Measurements from ENCODE around the gene NOM1. TPM values are rescaled to one million over a fixed set of nuclear protein-coding genes. Genes with fewer than 3 reads are reported as not detected.

The NOM1 gene
- total and polyA plus RNA-seq, 4 donors, result 8.3 to 33.6 (median 16.9) TPM

DNA sequence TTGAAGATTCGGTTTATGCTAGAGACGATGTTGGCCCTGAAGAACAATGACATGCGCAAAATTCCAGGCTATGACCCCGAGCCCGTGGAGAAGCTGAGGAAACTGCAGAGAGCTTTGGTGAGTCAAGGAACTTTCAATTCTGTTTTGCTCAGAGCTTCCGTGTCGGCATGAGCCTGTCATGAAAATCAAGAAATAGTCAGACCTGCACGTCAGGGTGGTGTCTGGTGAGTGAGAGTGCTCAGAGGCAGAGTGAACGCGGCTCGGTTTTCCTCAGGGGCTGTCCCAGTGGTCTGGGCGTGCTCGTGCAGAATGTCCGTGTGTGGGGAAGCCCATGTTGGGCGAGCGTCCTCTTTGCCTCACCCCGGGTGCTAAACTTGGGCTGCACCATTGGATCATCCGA, 12.6 kb downstream of the NOM1 start:
- no peak overlapping the region for H3K27ac ChIP-seq (ENCODE audit: low read depth in 1 of 2, low read length in 1 of 2)
- ATAC-seq (ENCODE audit: insufficient read depth, low FRiP score), result no peak
- H3K27me3 ChIP-seq (ENCODE audit: control insufficient read depth in 3 of 3, insufficient read depth in 3 of 3, low read length in 2 of 3), result no peaks in the 10 kb centered on the region
- TF ChIP-seq, protein P1, sequence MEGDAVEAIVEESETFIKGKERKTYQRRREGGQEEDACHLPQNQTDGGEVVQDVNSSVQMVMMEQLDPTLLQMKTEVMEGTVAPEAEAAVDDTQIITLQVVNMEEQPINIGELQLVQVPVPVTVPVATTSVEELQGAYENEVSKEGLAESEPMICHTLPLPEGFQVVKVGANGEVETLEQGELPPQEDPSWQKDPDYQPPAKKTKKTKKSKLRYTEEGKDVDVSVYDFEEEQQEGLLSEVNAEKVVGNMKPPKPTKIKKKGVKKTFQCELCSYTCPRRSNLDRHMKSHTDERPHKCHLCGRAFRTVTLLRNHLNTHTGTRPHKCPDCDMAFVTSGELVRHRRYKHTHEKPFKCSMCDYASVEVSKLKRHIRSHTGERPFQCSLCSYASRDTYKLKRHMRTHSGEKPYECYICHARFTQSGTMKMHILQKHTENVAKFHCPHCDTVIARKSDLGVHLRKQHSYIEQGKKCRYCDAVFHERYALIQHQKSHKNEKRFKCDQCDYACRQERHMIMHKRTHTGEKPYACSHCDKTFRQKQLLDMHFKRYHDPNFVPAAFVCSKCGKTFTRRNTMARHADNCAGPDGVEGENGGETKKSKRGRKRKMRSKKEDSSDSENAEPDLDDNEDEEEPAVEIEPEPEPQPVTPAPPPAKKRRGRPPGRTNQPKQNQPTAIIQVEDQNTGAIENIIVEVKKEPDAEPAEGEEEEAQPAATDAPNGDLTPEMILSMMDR (IDR thresholded peaks at IDR 0.05; ENCODE audit: control extremely low read depth, extremely low read depth), result no peak
- H3K36me3 ChIP-seq (ENCODE audit: control insufficient read depth in 4 of 4, insufficient read depth in 4 of 4, low read length in 4 of 4), result peaks cover 29 to 64% (median 50%) of the 10 kb centered on the region in 4 donors
- no peaks in the 10 kb centered on the region for H3K9me3 ChIP-seq (ENCODE audit: control insufficient read depth in 4 of 4, insufficient read depth in 3 of 4, low read length in 3 of 4)
- H3K4me1 ChIP-seq (ENCODE audit: control insufficient read depth in 5 of 5, insufficient read depth in 5 of 5, low read length in 5 of 5), result no peaks in the 10 kb centered on the region
- WGBS, 2 donors, result 91 to 96% methylated on average over 18 of the region's 18 CpGs
- no peak overlapping the region for H3K9ac ChIP-seq (ENCODE audit: insufficient read depth in 1 of 2, low read length in 2 of 2)
- no peak overlapping the region for H3K4me3 ChIP-seq
- DNase-seq, result no peak

DNA sequence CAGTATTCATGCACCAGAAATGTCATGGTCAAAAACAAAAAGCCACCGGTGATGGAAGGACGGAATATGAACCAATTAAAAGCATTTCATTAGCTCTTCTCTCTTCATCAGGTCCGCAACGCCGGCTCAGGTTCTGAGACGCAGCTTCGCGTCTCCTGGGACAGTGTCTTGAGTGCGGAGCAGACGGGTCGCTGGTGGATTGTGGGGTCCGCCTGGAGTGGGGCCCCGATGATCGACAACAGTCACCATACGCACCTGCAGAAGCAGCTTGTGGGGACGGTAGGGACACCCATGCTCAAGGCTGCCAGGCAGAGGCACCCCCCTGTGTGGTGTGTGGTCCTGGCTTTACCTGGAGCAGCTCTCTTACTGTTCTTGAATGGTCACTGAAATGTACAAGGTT, 13.4 kb downstream of the NOM1 start:
- TF ChIP-seq, protein P1 (IDR thresholded peaks at IDR 0.05; ENCODE audit: control extremely low read depth, extremely low read depth), result no peak
- no peak for DNase-seq

DNA sequence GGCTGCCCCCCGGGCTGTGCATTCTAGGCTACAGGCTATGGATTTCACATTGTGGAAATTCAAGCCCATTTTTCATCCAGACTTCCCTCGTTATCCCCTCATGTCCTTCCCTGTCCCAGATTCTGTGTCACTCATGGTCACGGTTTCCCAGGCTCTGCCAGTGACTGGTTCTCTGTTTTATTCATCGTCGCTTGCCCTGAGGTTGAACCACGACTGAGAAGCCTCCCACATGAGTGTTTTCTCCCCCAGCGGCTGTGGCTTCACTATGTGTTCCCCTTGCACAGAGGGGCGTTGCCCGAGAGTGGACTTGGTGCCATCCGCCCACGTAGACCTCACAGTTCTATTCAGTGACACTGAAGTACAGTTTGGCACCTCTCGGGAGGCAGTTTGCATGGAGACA, 14.0 kb downstream of the NOM1 start:
- no peaks in the 10 kb centered on the region for H3K9me3 ChIP-seq (ENCODE audit: control insufficient read depth in 4 of 4, insufficient read depth in 3 of 4, low read length in 3 of 4)
- WGBS, 2 donors, result 91 to 96% methylated on average over 12 of the region's 12 CpGs
- no peaks in the 10 kb centered on the region for H3K27me3 ChIP-seq (ENCODE audit: control insufficient read depth in 3 of 3, insufficient read depth in 3 of 3, low read length in 2 of 3)
- H3K4me3 ChIP-seq, result no peak overlapping the region
- peaks cover 33 to 63% (median 46%) of the 10 kb centered on the region in 4 donors for H3K36me3 ChIP-seq (ENCODE audit: control insufficient read depth in 4 of 4, insufficient read depth in 4 of 4, low read length in 4 of 4)
- DNase-seq (no peak), ATAC-seq (ENCODE audit: insufficient read depth, low FRiP score) (no peak)
- no peaks in the 10 kb centered on the region for H3K4me1 ChIP-seq (ENCODE audit: control insufficient read depth in 5 of 5, insufficient read depth in 5 of 5, low read length in 5 of 5)
- H3K27ac ChIP-seq (ENCODE audit: low read depth in 1 of 2, low read length in 1 of 2), result no peak overlapping the region
- no peak overlapping the region for H3K9ac ChIP-seq (ENCODE audit: insufficient read depth in 1 of 2, low read length in 2 of 2)
- TF ChIP-seq, protein P1 (IDR thresholded peaks at IDR 0.05; ENCODE audit: control extremely low read depth, extremely low read depth), result no peak

More for the DNA sequence above, 13.4 kb downstream of the NOM1 start:
- Histone ChIP-seq H3K9me3 (ENCODE audit: control insufficient read depth in 4 of 4, insufficient read depth in 3 of 4, low read length in 3 of 4) (no peaks in the 10 kb centered on the region), H3K4me1 (ENCODE audit: control insufficient read depth in 5 of 5, insufficient read depth in 5 of 5, low read length in 5 of 5) (no peaks in the 10 kb centered on the region), H3K36me3 (ENCODE audit: control insufficient read depth in 4 of 4, insufficient read depth in 4 of 4, low read length in 4 of 4) (peaks cover 29 to 65% (median 50%) of the 10 kb centered on the region in 4 donors), H3K27ac (ENCODE audit: low read depth in 1 of 2, low read length in 1 of 2) (no peak overlapping the region), H3K27me3 (ENCODE audit: control insufficient read depth in 3 of 3, insufficient read depth in 3 of 3, low read length in 2 of 3) (no peaks in the 10 kb centered on the region), H3K4me3 (no peak overlapping the region), H3K9ac (ENCODE audit: insufficient read depth in 1 of 2, low read length in 2 of 2) (no peak overlapping the region)
- no peak for ATAC-seq (ENCODE audit: insufficient read depth, low FRiP score)
- WGBS, 2 donors, result 96 to 100% methylated on average over 16 of the region's 16 CpGs

DNA sequence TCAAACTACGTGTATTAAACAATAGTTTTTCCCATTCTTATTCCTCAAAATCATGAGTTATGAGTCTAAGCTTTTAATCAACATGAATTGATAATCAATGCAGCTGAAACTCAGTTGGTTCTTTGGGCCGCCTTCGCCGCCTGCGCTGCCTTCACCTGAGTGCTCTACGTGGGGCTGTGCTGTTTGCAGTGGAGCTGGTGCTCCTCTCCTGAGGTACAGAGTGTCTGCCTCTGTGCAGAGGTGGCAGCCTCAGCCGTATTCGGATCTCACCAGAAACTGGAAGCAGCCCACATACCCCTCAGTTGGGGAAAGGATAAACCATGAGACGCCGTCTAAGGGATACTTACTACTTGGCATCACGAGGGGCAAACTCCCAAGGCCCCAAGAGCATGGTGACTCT, 15.5 kb downstream of the NOM1 start:
- TF ChIP-seq, protein P1 (IDR thresholded peaks at IDR 0.05; ENCODE audit: control extremely low read depth, extremely low read depth), result no peak
- H3K4me3 ChIP-seq, result no peak overlapping the region
- no peaks in the 10 kb centered on the region for H3K4me1 ChIP-seq (ENCODE audit: control insufficient read depth in 5 of 5, insufficient read depth in 5 of 5, low read length in 5 of 5)
- H3K9ac ChIP-seq (ENCODE audit: insufficient read depth in 1 of 2, low read length in 2 of 2), result no peak overlapping the region
- H3K36me3 ChIP-seq (ENCODE audit: control insufficient read depth in 4 of 4, insufficient read depth in 4 of 4, low read length in 4 of 4), result peaks cover 36 to 55% (median 42%) of the 10 kb centered on the region in 4 donors
- H3K27ac ChIP-seq (ENCODE audit: low read depth in 1 of 2, low read length in 1 of 2), result no peak overlapping the region
- DNase-seq (no peak), ATAC-seq (ENCODE audit: insufficient read depth, low FRiP score) (no peak)
- H3K9me3 ChIP-seq (ENCODE audit: control insufficient read depth in 4 of 4, insufficient read depth in 3 of 4, low read length in 3 of 4), result no peaks in the 10 kb centered on the region
- WGBS, 2 donors, result 96 to 97% methylated on average over 11 of the region's 11 CpGs
- no peaks in the 10 kb centered on the region for H3K27me3 ChIP-seq (ENCODE audit: control insufficient read depth in 3 of 3, insufficient read depth in 3 of 3, low read length in 2 of 3)
